CD4-positive, alpha-beta T cell treated with Interferon alpha-2 for 1 hour (primary cell): ENCODE measurements around the gene TULP4.
"Not testable (repeated sequence)": the region's sequence is repeated elsewhere in the genome, so short reads cannot be mapped to it uniquely, and the experiment has no call there.

Experiments used
- DNase-seq, 2 donors: peaks; one replicate each; pipeline ENCODE4 v3.0.0-alpha.2; 2020 to 2022

TULP4 gene

GRCh38 chr6:158332237-158332636 is 20.0 kb downstream of the TULP4 start:
- DNase-seq = no peak

GRCh38 chr6:158333094-158333493 is 20.8 kb downstream of the TULP4 start:
- DNase-seq = no peak

GRCh38 chr6:158334534-158334933 is 22.3 kb downstream of the TULP4 start:
- no peak for DNase-seq

GRCh38 chr6:158337332-158337731 is 25.1 kb downstream of the TULP4 start:
- no peak for DNase-seq

GRCh38 chr6:158338311-158339112 is 26.2 kb downstream of the TULP4 start:
- DNase-seq = no peak

GRCh38 chr6:158339197-158339596 is 26.9 kb downstream of the TULP4 start:
- DNase-seq = not testable (repeated sequence)

- no peak for DNase-seq
Observed at GRCh38 chr6:158340252-158340651, 28.0 kb downstream of the TULP4 start.

GRCh38 chr6:158344534-158344933 is 32.3 kb downstream of the TULP4 start:
- DNase-seq = no peak

- DNase-seq = not testable (repeated sequence)
Observed at GRCh38 chr6:158345444-158345843, 33.2 kb downstream of the TULP4 start.

GRCh38 chr6:158347335-158347734 is 35.1 kb downstream of the TULP4 start:
- no peak for DNase-seq

GRCh38 chr6:158348737-158349504 is 36.7 kb downstream of the TULP4 start:
- DNase-seq = not testable (repeated sequence)

GRCh38 chr6:158349505-158350275 is 37.4 kb downstream of the TULP4 start:
- not testable (repeated sequence) for DNase-seq

- not testable (repeated sequence) for DNase-seq
Observed at GRCh38 chr6:158350731-158351130, 38.5 kb downstream of the TULP4 start.

- DNase-seq = no peak
Observed at GRCh38 chr6:158353883-158354877, 41.9 kb downstream of the TULP4 start.

- no peak for DNase-seq
Observed at GRCh38 chr6:158356586-158357546, 44.6 kb downstream of the TULP4 start.

- DNase-seq = no peak
Observed at GRCh38 chr6:158357570-158358216, 45.4 kb downstream of the TULP4 start.

GRCh38 chr6:158358450-158359077 is 46.3 kb downstream of the TULP4 start:
- DNase-seq = no peak

- DNase-seq = no peak
Observed at GRCh38 chr6:158361068-158361467, 48.8 kb downstream of the TULP4 start.

GRCh38 chr6:158361961-158362669 is 49.9 kb downstream of the TULP4 start:
- DNase-seq = no peak
